ENCODE measurements around the gene TMOD2.

The TMOD2 gene

DNA sequence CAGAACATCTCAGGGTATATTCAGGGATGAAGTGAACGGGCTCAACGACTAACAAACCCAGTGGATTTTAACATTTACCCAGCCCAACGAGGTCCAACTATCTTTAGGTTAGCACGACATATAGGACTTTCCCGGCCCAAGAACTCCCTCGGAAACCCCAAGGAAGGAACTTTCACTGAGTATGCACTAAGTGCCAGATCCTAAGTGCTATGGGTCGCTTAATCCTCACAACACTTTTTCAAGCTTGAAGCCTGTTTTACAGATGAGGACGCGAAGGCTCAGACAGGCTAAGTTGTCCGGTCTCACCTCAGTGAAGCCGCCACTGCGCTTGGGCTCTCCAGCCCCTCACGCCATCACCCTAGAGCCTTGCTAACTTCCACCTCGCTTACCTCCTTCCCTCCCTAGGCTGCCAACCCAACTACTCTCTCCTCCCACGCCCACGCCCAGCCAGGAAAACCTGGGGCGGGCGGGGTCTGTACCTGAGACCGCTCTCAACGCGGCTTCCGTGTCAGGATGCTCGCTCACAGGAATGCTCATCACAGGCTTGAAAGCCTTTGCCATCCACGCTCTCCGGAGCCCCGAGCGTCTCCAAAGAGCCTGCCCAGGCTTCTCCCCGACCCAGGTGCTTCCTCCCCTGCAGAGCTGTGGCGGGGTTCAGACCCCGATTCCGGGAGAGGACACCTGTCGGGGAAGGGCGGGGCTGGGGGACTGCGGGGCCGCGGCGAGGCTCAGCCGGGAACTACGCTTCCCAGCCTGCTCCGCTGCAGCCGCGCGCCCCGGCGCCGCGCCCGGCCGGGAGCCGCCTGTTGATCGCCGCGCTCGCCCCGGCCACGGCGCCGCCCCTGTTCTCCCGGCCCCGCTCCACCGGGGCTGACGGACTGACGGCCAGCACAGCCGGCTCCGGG, at the start of gene TMOD2:
TSS of gene TMOD2 (plus strand) at position 806 of the 905 bp plus-strand sequence. CDS start 14,845 bp downstream, outside the sequence.
- DNase-seq: peak; percentile 79

DNA sequence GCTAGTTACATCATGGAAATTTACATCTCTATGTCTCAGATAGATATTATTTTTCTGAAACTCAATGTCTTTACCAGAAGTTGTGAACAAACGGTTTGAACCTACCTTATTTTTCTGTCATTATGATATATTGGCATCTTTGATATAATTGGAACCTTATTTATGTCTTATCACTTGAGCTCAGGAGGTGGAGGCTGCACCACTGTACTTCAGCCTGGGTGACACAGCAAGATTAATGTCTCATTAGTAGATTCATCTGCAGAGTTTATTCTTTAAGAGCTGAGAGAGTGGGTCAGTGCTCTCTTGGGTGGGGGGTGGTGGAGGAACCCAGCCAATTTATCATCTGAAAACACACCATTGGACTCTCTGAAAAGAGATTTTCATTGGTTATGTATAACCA, 48.7 kb upstream of the TMOD2 start:
- no peak for DNase-seq

DNA sequence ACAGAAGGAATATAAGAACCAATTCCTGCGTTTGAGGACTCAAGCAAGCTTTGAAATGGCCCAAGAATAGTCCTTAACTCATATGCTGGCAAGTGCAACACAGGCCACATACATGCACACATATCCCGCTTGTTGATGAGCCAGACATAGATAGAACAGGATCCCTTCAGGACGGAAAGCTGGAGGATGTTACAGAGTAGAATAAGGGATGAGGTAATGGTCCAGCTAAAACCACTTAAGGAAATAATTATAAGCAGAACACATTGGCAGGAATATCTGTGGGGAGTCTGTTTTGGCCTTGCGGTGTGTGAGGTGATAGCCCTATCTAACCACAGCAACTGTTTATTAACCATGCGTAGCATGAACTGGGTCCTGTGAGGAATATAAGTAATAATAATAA, 45.1 kb upstream of the TMOD2 start:
- no peak for DNase-seq

DNA sequence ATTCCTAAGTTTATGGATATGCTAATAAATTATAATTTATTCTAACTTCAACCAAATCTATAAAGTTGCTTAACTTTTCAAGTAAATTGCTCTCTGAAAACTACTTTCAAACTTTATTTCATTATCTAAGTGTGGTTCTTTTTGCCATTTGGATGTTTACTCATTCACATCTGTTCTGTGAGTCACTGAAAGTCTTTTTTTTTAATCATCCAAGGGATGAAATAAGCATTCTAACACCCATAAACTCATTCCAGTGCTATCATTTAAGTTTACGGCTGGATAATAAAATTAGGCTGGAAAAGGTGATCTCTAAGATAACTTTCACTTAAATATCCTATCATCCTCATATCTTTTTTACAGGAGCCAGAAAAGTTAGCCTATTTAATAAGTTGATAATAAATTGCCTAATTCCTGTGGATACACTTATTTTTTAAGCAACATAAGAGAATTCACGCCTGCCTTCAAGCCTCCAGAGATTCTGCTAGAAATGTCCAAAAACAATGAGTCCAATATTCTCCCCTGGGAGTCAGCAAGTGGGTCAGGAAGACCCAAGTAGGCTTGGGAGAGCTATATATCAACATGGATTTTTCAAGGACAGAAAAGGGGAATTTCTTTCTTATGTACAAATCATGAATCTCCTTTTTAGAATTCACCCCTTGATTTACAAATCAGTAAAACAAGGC, 44.3 kb upstream of the TMOD2 start:
- no peak for DNase-seq

DNA sequence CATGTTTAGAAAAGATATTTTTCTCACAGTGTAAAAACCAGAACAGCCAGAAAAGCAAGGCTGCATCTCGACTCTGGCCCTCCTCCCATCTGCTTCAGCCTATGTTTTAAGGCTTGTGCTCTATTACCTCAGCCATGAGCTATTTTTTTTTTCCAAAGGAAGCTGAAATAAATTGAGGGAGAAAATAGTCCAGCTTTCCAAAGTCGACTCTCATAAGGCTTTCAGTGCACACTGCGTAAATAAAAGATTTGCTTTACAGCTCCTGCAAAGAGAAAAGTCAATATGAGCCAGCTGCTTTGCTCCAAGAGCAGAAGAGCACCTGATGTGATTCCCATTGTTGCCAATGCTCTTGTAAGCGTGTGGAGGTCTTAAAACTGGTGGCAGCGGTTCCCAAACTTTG, 43.4 kb upstream of the TMOD2 start:
- no peak for DNase-seq

DNA sequence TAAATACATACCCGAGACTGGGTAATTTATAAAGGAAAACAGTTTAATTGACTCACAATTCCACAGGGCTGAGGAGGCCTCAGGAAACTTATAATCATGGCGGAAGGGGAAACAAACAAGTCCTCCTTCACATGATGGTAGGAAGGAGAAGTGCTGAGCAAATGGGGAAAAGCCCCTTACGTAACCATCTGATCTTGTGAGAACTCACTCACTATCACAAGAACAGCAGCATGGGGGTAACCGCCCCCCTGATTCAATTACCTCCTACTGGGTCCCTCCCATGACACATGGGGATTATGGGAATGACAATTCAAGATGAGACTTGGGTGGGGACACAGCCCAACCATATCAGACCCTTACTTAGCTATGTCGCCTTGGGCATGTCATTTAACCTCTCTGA, 42.4 kb upstream of the TMOD2 start:
- no peak for DNase-seq

DNA sequence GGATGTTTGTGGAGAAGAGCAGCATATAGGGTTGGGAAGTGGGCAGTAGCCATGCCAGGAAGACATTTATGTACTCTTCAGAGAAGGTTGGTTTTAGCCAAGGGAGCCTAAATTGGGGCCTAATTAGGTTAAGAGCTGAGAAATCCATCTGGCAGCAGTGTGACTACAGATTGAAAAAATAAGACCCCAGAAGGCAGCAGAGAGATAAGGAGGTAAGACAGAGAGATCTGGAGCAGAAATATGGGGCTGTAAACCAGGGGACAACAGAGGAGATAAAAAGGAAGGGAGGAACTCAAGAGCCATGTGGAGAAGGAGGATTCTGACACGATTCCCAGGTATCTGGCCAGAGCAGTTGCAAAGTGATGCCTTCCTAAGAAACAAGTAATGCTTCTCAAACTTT, 37.2 kb upstream of the TMOD2 start:
- no peak for DNase-seq

DNA sequence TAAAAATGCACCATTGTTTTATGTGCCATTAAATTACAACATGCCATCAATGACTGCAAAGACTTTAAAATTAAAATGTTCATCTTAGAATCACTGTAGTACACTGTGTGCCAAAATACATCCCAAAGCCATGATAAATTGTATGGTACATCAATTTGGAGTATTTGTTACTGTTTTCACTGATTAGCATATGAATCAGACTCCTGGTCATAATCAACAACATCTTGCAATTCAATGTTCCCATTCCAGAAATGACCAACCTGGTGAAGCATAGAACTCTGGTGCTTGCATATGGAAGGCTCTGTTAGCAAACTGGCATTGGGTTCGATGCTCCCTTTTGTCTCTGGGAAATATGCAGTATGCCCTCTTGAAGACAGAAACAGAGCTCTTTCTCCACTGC, 36.5 kb upstream of the TMOD2 start:
- no peak for DNase-seq

DNA sequence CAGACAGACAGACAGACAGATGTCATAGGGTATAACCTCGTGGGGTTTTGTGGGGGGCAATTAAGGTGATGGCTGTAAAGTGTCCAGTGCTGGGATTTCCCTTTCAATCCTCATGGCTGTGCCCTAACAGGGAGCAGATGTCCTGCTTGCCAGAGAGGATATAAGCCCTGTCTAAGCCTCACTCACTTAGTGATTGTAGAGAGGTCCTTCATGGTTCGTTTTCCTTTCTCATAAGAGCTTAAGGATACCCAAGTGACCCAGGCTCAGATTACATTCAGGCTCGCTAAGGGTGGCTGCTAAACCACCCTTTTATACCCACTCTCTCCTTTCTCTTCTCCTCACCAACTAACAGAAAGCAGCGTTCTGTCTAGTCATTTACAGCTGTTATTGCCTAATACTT, 33.2 kb upstream of the TMOD2 start:
- DNase-seq: no peak

DNA sequence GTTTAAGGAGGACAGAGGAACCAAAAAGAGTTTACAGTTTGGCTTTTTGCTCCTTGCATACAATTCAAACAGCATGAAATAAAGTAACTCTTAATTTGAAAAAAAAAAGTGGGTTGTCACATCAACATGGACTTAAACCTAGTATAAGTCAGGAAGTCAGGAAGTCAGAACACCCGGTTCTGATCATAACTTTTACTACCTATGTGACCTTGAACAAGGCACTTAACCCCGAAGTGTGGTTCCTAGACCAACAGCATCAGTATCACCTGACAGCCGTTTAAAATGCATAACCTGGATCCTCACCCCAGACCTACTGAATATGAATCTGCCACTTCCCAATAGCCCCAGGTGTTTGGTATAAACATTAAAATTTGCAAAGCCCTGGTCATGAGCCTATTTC, 32.7 kb upstream of the TMOD2 start:
- DNase-seq: no peak

DNA sequence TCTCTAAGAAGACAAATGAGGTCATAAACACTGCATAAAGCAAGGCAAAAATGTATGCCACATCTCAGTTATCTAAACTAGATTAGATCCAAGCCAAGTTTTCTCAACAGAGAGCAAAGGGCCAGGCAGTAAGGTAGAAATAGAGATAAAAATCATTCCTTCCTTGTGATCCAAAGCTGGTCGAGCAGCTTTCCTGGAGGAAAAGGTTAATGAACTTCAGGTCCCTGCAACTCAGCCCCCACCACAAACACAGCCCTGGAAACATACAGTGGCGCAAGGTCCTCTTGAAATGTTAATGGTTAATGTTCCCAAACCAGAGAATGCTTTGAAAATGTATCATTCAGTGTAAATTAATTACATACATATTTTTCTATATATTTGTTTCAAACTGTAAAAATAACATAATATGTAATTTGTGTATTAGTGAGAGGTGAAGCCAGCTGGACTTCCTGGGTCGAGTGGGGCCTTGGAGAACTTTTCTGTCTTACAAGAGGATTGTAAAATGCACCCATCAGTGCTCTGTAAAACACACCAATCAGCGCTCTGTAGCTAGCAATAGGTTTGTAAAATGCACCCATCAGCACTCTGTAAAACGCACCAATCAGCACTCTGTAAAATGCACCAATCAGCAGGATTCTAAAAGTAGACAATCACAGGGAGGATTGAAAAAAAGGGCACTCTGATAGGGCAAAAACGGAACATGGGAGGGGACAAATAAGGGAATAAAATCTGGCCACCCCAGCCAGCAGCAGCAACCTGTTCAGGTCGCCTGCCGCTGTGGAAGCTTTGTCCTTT, 31.0 kb upstream of the TMOD2 start:
- no peak for DNase-seq

DNA sequence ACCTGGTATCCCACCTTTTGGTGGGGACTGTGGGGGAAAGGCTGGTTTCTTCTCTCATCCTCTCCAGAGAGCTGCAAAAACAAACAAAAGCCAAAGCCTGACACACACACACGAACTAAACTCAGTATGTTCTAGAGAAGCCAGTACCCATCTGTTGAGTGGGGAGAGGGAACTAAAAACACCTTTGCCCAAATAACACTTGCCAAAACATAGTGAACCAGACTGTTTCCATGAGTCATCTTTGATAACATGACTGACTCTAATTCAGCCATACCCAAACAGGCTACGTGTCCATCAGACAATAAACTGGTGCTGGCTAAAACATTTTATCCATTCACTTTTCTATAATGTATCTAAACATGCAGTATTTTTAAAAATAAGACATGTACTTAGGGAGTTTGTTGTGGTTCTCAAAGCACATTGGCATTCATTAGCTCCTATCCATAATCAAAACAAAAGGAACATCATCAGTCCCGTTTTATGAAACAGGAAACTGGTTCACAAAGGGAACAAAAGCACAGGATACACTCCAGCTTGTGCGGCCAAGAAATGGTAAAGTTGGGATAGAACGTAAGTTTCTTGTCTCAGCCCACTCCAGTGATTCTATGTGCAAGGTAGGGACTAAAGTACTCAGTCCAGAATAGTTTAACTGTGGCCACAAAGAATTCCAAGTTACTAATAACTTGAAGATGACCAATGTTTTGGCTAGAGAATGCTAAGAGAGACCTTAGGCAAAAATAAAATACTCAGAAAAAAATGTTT, 30.0 kb upstream of the TMOD2 start:
- DNase-seq: no peak

DNA sequence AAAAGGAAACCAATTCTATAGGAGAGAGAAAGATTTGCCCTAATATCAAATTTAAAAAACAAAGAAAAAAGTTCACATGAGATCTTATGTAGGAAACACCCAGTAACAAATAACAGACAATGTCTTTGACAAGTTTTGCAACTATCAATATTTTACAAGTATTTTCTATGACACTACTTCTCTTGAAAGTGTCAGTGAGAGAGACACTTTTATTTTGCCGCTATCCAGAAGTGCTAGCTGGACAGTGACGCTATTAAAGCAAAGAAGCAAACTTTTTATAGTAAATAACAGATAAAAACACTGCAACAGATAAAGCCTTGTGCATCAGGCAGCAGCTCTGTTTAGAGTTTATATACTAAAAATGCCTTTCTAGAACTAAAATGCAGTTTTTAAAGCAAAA, 27.2 kb upstream of the TMOD2 start:
- DNase-seq: no peak

DNA sequence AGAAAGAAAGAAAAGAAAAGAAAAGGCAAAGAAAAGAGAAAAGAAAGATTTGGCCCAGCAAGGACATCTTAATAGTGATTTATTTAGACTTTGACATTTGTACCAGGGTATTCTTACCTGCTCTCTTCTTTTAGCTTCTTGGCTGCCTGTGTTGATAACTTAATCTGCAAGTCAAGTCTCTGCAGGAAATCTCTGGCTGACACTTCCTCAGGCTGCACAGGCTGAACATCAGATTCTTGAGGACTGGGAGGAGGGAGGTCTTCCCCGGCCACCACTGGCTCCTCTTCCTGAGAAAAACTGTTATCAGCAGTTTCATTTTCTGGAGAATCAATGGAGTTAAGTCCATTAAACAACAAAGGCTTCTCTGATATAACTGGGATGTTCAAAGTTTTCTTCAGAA, 26.7 kb upstream of the TMOD2 start:
- no peak for DNase-seq

DNA sequence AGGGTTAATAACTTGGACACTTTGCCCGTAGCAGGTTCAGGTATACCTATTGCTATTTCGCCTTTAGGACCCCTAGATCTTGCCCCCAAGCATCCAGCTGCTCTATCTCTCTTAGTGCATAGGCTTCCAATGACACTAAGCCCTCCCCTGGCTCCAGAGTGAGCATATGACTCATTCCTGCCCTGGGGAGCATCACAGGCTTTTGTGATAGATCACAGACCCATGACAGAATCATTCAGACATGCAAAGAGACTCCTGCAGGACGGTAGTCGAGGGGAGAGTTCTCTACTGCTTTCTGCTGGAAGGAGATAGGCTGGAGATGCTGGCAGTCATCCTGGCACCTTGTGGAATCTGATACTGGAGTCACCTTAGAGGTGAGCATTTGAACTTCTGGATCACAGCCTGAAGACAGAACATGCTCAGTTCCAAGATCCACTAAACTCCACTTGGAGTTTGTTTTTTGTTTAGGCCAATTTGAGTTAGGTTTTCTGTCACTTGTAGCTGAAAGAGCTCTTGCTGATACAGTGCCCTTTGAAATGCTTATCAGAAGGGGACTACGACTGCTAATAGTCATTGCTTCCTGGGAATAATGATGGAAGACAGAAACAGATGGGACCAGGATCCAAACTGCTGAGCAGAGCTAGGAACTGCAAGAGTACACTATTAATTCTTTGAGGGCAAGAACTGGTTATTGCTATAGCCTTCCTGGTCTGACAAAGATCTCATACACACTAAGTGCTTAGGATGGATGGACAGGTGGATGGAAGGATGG, 24.9 kb upstream of the TMOD2 start:
- DNase-seq: peak; percentile 76

DNA sequence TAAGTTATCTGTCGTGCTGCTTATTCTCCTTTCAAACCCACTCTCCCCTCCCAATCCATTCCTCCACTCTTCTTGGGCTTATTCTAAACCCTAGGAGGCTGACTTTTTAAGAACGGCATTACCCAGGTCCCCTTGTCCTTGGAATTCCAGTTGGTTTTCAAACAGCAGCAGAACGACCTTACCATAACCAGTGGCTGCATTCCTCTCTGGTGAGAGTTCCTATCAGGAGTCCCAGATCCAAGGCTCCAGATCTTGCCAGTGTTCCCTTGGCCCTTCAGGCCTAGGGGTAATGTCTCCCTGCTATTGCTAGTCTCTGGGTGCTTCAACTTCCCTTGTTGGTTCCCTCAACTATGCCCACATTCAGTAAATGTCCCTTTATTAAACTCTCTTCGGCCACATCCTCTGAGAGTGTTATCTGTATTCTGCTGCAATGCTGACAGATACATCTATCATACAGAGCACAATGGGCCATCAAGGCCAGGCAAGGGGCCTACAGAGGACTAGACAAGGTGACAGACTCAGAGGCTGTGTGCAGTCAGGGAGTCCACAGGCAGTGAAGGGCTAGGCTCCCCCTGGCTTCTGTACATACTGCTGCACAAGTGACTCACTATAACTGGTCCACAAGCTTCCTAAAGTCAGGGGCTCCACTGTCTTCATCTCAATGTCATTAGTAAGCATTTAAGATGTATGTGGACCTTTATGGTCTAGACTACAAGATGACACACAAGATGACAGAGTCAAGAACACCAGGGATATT, 24.1 kb upstream of the TMOD2 start:
- DNase-seq: no peak

DNA sequence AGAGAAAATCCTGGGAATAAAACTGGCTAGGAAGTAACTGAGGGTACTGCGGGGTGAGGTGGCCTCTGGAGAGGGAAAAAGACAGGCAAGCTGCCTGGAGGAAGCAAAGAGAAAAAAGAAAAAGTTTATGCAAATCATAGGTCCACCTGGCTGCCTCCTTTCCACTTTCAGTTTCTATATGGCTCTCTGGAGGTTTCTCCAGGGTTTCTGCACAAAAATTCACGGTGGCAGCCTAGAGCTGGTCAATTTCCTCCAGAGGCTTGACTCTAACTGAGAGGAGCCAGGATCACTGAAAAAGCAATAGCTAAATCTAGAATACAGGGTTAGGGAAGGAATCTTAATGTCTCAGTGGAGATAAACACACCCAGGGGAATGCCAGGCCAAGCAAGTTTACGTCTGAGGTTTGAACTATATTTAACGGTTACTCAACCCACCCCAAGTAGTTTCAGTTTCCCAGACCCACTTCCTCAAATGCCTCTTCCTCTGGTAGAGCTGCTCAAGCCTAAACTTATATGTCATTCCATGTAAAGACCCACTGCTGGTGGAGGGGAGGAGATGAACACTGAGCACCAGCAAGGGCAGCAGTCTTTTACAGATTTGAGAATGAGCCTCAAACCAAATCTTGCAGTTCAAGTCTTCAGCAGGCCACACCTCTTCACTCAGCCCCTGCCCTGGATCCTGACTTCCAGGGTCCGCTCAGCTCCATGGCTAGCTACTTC, 19.7 kb upstream of the TMOD2 start:
- peak; percentile 65 for DNase-seq

DNA sequence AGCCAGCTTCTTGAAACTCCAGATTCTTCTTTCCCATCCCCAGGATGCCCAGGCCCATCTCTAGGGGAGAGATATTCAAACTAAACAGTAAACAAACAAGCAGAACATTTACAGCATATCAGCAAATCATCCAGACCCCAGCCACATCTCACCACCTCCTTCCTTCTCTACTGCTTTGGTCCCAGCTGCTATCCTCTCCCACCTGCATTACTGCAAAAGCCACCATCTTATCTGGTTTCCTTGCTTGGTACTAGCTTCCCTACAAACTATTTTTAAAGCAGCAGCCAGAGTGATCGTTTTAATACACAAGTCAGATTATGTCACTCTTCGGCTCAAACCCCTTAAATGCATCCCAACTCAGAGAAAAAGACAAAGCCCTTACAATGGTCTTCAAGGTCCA, 18.8 kb upstream of the TMOD2 start:
- no peak for DNase-seq

DNA sequence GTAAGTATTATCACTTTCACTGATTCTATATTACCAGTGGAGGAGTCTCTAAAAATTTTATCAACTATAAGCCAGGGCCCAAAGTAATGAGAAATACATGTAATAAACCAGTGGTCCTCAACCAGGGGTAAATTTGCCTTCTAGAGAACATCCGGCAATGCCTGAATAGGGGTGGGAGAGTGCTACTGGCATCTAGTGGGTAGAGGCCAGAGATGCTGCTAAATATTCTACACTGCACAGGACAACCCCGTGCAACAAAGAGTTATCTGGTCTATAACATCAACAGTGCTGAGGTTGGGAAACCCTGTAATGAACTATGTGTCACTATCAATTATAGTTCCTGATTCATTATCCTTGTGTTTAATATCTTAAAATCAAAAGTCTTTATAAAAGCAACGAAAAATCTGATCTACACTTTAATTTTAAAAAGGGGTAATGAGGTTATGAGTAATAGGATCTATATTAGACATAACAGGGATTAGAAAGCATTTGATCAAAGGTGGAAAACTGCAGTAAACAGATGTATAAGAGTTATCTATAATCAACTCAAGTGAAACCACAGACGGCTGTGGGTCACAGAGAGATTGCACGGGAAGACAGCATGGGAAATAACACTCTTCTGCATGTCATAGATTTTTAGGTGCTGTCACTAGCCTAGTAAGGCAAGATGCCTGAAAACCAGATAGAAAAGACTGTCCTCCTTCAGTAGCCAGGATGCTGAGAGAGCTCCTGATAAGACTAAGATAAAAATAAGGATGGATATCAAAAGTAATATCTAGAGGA, 16.0 kb upstream of the TMOD2 start:
- peak; percentile 72 for DNase-seq

DNA sequence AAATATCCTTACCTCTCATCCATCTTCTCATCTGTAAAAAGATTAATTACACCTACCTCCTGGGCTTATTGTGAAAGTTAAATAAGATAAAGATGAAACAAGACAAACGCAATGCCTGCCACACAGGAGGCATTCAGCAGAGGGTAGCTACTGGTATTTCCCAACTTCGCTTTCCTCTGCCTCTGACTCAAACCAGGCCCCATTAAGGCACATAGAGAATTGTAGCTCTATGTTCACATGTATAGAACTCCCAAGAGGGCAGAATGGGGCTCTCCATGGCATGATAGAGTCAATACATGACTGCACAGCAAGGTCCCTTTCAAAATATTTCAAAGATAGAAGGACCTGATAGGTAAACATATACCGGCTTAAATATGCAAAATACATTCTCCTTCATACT, 15.3 kb upstream of the TMOD2 start:
- DNase-seq: no peak

Data from activated effector memory CD4-positive, alpha-beta T cell treated with anti-CD3 and anti-CD28 coated beads, Interleukin-2, amount 50 U/mL, for 16 hours (primary cell).